GM12874 (cell line): Measurements from ENCODE around the gene EFNA4.

Source experiments
- CTCF ChIP-seq: IDR thresholded peaks from 2 replicates; pipeline ENCODE4 v1.5.1; 2011; ENCODE audit warnings: low read depth, mild to moderate bottlenecking, control low read depth, low read length, moderate library complexity; ENCODE audit not compliant: insufficient read depth

EFNA4 gene

GRCh38 chr1:155073377-155074242 lies 10.1 kb downstream of the EFNA4 start:
- no peak for TF ChIP-seq CTCF

- no peak for TF ChIP-seq CTCF
Measured at GRCh38 chr1:155075535-155075934, 12.0 kb downstream of the EFNA4 start.

- TF ChIP-seq CTCF, result no peak
Measured at GRCh38 chr1:155076371-155076770, 12.8 kb downstream of the EFNA4 start.

GRCh38 chr1:155077346-155077745 lies 13.8 kb downstream of the EFNA4 start:
- TF ChIP-seq CTCF, result no peak

- TF ChIP-seq CTCF, result no peak
Measured at GRCh38 chr1:155077758-155078445, 14.4 kb downstream of the EFNA4 start.

GRCh38 chr1:155078469-155079209 lies 15.1 kb downstream of the EFNA4 start, which contains the start of gene EFNA3:
Gene EFNA3, plus strand, starts transcription at chr1:155078837. Its CDS starts 105 bp downstream, at chr1:155078942.
- TF ChIP-seq CTCF, result no peak

GRCh38 chr1:155079210-155079486 lies 15.6 kb downstream of the EFNA4 start:
- no peak for TF ChIP-seq CTCF
